ENCODE measurements around the gene PRPF6.

The PRPF6 gene

DNA sequence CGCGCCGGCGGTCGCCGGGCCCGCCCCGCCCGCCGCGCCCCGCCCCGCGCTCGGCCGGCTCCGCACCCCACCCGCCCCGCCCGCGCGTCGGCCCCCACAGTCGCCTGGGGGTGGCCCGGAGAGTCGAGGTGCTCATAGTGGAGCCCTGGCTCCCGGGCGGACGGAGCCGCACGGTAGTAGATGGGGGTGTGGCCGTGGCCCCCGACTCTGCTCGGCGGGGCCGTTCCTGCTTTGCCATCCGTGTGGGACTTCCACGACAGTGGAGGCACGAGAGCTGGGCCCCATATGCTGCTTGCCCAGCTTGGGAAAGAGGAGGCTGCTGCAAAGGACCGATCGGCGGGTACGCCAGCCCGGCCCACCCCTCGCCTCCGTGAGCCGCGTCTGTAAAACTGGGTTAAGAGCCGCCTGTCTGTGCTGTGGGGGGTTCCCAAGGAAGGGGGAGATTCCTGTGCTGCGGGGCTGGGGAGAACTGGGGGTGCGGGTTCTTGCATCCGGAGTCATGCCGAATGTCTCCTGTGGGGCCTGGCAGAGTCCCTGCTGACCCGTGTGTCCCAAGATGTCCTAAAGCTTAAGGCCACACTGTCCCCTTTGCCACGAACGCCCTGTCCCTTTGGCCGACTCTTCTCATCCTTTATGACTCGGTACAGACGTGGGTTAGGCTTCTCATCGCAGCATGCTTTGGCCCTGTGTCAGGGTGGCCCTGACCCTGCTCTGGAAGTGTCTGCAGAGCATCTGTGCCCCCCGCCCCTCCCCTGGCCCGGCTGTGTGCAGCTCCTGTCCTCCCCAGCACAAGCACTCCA is 99.3 kb downstream of the PRPF6 start, which contains the start of gene OPRL1:
Gene OPRL1, plus strand, starts transcription at position 70 of the 800 bp plus-strand sequence. CDS start 12,639 bp downstream, outside the sequence.
- no peak for DNase-seq

DNA sequence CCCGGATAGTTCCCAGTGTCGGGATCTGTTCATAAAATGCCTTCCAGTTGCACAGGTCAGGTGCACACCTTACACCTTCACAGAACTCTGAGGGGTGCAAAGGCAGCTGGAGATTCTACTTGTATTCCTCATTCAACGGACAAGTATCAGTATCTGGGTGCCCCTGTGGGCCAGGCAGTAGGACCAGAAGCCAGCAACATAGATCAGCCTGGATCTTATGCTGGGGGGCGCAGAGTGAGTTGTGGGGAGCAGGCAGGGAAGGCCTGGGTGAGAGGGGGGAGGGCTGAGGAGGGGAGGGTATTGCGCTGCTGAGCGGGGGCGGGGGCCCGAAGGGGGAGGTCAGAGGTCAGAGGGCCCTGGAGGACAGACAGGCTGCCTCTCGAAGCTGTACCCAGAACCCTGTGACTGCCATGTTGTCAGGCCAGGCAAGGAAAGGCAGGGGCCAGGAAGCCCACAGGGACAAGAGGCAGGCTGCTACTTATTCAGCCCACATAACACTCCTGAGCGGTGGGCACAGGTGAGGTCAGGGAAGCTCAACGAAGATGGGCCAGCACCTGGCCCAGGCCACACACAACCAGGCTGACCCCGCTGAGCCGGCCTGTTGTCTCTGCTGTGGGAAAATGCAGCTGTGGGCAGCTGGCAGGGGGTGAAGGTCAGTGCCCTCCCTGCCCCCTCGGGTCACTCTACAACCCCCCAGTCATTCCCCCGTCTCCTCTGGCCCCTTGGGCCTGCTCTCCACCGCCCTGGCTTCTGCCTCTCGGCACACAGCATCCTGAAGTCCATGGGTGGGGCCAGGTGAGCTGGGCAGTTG is 100.1 kb downstream of the PRPF6 start:
- DNase-seq = no peak

DNA sequence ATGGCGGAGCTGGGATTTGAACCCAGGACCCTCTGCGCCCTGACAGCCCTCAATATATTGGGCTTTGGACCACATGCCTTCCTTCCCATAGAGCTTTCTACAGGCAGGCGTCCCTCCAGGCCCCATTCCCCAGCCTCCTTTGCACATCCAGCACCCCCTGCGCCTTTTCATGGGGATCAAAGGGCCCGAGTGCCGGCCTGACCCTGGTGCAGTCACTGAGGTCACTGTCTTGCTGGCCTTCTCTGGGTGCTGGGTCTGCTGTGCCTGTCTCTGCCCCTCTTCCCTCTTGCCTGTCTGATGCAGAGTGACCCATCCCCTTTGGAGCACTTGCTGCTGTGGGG is 100.7 kb downstream of the PRPF6 start:
- DNase-seq = no peak

DNA sequence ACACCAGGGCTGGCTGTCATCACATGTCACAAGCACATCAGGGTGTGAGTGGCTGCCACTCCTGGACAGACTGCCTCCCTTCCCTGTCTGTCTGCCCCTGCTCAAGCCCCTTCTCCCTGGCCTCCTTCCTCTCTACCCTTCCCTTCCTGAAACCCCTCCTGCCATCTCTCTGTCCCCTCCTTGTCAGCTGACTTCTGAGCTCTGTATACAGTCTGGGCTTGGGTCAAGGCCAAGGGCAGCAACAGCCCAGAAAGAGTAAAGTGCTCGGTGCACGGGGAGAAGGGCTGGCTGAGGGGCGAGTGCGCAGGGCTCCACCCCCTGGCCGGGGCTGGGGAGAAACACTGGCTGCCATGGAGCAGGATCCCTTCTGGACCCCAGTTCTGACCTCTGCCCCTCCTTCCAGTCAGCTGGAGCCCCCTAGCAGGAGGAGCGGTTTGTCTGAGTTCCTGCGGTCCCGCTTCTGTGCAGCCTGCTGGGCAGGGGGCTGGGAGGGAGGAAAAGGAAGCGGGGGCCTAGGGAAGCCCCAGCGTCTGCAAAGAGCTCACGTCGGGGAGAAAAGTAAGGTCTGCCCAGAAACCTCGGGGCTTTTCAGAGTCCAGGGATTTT is 101.3 kb downstream of the PRPF6 start:
- no peak for DNase-seq

All from CD4-positive, alpha-beta T cell treated with Interleukin-17A for 4 hours (primary cell).